GM19193 (cell line): ENCODE results near the gene FAM81B.

Experiments used
- POLR2A ChIP-seq: IDR thresholded peaks from 4 replicates; pipeline ENCODE4 v1.6.1; 2011; ENCODE audit not compliant: insufficient read depth, insufficient read length; ENCODE audit errors: extremely low read depth

Gene FAM81B

DNA sequence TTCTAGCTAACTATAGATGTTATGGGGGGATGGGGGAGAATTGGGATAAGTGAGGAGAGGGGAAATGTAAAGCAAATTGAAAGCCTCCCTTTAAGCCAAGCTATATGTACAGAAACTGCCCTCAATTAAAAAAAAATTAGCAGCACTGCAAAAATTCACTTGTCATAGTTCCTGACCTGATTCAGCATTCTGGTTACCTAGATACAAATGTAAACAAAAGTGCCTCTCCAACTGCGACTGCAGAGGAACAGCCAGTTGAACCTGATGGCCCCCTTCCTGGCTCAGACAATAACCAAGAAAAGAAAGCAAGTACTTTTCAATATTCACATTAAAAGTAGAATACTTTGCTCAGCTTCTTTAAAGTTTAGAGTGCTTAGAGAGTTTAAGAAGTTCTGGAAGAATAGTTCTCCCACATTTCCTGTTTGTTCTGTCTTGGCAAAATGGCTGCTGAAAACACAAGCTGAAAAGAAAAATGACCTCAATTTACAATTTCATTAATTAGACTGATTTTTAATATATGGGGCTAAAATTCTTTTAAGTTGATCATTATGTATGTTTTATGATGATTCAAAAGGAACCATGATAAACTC is 1.5 kb downstream of the FAM81B start:
- no peak for TF ChIP-seq POLR2A

DNA sequence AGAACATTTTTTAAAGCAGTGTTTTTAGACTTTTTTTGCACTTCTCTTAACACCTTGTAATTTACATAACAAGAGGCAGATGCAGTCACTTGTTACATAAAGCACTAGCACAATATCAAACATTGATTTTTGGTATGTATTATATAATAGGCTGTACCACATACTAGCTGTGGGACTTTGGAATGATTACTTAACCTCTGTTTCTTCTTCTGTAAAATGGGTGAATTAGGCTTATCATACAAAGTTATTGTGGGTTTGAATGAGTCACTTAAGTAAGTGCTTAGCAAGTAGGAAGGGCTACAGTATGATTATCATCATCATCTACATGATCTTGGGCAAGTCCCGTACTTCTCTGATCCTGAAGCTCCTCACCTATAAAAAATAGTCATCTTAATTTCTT is 2.1 kb downstream of the FAM81B start:
- no peak for TF ChIP-seq POLR2A

GRCh38 chr5:95398989-95399388 is 7.8 kb downstream of the FAM81B start:
- no peak for TF ChIP-seq POLR2A

- TF ChIP-seq POLR2A, result no peak
These were observed 10.5 kb downstream of the FAM81B start for GRCh38 chr5:95401626-95402025.

- TF ChIP-seq POLR2A, result no peak
These were observed 12.8 kb downstream of the FAM81B start for GRCh38 chr5:95403996-95404395.

DNA sequence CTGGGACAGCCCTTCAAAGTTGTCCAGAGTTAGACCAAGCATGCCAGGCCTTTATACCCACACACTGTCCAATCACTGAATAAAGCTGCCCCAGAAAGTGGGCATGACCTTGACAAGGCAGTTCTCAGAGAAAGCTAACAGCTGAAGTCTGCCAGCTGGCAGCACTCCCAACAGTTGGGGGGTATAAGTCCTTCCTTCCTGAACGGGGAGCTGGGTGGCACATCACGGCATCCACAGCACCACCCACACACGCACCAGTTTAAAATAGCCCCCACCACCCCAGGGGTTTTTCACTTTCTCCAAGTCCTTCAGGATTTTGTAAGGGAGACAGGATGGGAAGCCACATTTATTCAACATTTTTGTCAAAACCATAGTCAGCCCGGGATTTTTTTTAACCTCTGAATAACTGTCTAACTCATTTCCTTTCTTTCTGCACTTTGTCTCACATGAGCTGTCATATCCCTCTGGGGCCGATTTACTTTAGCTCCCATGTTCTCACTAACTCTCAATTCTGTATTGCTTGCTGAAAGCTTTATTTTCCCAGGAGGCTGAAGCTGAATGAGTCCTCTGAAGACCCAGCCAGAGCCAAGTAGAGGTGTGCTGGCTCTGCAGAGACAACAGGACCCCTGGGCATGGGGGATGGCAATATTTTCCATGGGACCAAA is 15.4 kb downstream of the FAM81B start:
- no peak for TF ChIP-seq POLR2A

GRCh38 chr5:95410279-95410678 is 19.1 kb downstream of the FAM81B start:
- TF ChIP-seq POLR2A, result no peak

- no peak for TF ChIP-seq POLR2A
These were observed 20.3 kb downstream of the FAM81B start for GRCh38 chr5:95411474-95411873.

DNA sequence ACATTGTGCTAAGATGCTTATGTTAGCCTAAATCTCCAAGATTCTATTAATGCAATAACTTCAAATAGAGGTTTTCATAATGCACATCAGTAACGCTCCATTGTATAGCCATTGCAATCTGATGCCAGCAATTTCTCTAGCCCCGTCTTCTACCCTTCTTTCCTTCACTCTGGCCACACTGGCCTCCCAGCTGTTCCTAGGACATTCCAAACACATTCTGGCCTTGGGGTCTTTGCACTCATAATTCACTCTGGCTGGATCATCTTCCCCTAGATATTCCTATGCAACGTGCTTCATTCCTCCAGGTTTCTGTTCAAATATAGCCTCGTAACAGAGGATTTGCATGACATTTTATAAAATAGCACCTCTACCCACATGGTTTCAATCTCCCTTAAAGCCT is 23.3 kb downstream of the FAM81B start:
- TF ChIP-seq POLR2A, result no peak

- no peak for TF ChIP-seq POLR2A
These were observed 26.8 kb downstream of the FAM81B start for GRCh38 chr5:95417971-95418370.

- TF ChIP-seq POLR2A, result no peak
These were observed 31.7 kb downstream of the FAM81B start for GRCh38 chr5:95422838-95423237.

DNA sequence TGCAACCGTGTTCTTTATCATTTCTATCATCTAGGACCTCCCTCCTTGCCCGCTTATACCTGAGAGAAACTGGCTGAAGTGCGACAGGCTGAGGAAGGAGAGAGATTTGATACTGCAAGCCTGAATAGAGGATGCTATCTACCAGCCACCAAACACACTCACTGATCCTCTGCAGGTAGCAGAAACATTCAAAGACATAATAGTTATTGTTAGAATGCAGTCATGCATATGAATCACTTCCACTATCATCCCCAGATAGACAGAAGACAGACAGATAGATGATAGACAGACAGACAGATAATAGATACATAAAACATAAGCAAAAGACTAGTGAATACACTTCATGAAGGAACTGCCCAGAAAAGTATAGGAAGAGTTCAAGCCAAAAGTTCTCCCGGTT is 32.9 kb downstream of the FAM81B start:
- TF ChIP-seq POLR2A, result no peak

GRCh38 chr5:95424526-95424925 is 33.4 kb downstream of the FAM81B start:
- no peak for TF ChIP-seq POLR2A

DNA sequence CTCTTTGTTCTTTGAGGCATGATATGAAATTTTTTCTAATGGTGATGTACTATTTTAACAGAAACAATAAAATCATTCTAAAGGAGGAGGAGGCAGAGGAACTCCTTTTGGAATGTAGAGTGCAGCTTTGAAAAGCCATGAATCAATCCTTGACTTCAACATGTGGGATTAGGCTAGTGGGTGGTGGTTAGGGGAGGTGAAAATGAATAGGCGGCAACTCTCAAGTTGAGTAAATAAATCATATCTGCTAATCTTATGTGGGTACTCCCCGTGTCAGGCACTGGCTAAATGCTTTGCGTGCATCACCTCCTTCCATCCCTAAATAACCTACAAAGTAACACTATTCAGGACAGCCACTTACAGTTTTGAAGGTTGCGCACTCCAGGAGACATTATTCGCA is 35.1 kb downstream of the FAM81B start:
- no peak for TF ChIP-seq POLR2A

DNA sequence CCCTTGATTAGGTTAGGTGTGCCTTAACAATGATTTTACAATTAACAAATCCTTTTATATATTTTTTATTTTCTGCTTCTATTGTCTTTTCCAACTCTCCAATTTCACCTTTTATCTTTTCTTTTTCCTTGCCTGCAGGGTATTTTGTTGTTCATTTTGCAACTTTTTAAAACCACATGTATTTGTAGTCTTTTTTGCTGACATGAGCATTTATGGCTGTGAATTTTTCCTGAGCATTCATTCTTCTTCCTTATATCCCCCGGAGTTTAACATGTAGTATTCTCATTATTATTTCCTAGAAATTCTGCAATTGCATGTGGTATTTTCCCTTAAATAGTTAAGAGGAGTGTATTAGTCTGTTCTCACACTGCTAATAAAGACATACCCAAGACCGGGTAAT is 41.6 kb downstream of the FAM81B start:
- TF ChIP-seq POLR2A, result no peak

- no peak for TF ChIP-seq POLR2A
These were observed 48.8 kb downstream of the FAM81B start for GRCh38 chr5:95439801-95440493.
